NCI-H2171 treated with DMSO at 0.1 percent for 48 hours (cell line): Measurements from ENCODE around the gene CACNA1S.

Experiments used
- DNase-seq: peaks from one replicate; lab custom pipeline; 2025; lab: John Stamatoyannopoulos, UW

Gene CACNA1S

DNA sequence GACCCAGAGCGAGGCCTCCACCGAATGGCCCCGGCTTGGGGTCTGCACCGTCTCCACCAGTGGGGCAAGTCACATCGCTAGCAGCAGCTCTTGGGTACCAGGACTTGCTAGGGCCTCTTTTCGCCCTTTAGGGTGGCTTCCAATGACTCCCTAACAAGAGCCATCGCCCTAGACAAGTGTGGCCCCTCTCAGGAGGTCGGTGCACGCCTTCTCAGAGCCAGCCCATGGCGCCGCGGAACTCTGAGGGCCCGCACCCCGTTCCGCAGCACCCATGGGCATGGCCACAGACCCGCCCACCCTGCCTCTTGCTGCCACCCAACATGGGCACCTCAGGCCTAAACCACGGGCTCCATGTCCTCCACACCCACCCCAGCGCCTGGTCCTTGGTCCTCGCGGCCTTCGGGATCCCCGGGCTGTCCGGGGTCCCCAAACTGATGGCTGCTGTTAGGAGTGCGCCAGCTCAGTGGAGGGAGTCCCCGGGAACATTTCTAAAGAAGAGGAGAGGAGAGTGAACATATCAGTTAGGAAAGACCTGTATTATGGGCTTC, 3.2 kb upstream of the CACNA1S start:
- no peak for DNase-seq

DNA sequence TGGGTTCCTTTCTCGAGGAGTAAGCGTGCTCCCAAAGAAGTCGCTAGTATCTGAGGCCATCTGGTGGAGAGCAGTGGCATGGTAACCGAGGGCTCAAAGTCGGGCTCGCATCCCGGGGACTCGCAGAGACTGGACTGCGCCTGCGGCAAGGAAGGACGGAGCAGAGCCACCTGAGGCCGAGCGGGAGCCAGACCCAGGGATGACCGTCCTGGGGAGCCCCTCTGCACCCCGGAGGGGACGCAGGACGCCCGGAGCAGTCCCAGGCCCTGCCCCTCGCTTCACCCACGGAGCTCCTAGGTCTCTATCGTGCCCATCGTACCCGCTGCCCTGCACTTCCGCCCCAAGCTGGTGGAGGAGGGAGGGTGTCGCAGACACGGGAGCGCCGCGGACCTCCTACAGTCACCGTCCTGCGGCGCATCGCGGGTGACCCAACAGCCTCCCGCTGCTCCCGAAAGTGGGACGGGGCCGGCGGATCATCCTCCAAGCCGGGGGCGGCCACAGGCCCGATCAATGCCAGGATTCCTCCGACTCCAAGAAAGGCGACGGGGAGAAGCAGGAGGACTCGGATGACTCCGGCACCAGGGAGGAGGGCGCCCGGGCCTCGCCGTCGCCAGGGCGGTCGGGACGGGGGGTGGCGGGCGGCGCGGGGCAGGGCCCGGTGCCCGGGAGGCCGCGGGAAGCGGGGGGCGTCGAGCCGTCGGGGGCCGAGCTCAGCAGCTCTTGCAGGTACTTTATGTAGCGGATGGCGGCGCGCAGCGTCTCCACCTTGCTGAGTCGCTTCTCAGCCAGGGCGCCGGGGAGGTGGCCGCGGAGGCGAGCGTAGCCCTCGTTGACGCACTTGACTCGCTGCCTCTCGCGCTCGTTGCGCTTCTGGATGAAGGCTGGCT, 2.3 kb upstream of the CACNA1S start:
- peak; percentile 98 for DNase-seq

GRCh38 chr1:201113451-201114244, 1.4 kb upstream of the CACNA1S start:
- DNase-seq, result peak; percentile 83

GRCh38 chr1:201112926-201113325, 700 bp upstream of the CACNA1S start:
- no peak for DNase-seq

DNA sequence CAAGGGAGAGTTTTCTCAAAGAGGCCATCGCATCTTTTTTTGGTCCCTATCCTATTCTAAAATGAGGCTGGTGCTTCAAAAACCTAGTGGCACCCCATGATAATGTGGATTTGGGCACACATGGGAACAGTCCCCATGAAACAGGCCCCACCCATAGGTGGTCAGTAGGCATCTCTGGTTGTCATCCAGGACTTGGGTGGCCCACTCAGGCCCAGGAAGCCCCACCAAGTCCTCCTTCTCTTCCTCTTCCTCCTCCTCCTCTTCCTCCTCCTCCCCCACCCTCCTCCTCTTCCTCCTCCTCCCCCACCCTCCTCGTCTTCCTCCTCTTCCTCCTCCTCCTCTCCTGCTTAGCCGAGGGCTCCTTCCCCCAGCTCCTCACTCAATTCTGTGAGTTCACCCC, 554 bp downstream of the CACNA1S start:
- DNase-seq, result no peak

- no peak for DNase-seq
Measured at GRCh38 chr1:201111156-201111555, 1.1 kb downstream of the CACNA1S start.

DNA sequence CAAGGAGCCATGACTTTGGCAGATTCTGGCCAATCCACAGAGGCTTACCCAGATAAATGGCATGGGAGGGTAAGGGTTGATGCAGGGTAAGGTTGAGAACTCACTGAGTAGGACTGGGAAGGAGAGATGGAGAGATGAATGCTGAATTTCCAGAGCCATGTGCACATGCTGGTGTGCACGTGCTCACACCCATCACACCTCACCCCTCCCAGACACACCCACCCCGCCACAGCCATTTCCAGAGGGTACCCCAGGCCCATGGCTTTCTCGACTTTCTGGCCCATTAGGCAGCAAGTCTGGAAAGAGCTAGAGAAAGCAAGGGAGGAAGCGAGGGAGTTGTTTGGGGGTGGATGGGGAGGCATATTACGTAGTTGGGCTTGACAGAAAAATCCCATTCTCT, 1.6 kb downstream of the CACNA1S start:
- DNase-seq, result no peak

GRCh38 chr1:201110138-201110537, 2.1 kb downstream of the CACNA1S start:
- no peak for DNase-seq

DNA sequence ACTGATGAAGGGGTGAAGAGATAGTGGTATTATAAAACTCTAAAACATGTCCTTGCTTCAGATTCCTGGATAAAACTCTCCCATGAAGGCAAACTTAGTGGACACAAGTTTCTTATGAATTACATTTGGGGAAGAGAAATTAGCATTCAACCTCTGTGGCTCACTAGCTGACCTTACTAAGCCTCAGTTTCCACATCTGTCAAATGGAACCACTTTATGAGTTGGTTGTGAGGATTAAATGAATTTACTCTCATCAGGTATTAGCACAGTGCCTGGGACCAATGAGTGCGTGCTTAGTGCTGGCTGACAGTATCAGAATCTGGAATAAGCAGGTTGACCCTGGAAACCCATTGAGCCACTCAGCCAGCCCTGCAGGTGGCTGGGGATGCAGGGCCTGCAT, 2.6 kb downstream of the CACNA1S start:
- DNase-seq, result no peak

- DNase-seq, result peak; percentile 10
Measured at GRCh38 chr1:201108614-201109013, 3.6 kb downstream of the CACNA1S start.

GRCh38 chr1:201105688-201106087, 6.5 kb downstream of the CACNA1S start:
- no peak for DNase-seq

DNA sequence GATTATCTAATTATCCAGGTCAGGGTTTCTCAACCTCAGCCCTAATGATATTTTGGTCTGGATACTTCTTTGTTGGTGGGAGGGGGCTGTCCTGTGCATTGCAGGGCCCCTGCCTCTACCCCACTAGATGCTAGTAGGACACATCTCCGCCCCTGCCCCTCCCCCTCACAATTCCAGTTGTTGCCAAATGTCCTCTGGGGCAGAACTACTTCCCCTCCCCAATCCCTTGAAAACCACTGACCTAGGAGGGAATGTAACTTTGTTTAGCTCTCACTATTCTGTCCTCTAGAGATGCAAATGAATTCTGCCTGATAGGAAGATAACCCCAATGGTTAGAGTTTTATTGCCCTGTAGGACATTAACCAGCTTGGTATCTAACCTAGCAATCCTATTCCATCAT, 8.1 kb downstream of the CACNA1S start:
- DNase-seq, result no peak

DNA sequence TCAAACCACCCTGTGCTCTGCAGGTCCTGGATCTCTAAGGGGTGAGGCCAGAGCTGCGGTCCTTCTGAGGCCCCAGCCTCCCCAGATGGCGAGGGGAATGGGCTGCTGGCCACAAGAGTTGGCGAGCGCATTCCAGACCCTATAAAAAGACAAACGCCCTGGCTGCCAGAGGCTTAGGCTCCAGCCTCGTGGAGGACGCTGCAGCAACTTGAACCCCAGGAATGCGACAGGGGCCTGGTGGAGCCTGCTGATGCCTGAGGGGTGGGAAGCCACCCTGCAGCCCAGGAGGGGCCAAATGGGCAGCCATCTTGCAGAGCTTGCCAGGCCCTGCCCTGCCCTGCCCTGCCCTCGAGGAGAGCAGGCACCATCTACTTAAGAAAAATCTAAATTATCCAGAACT, 8.6 kb downstream of the CACNA1S start:
- no peak for DNase-seq

DNA sequence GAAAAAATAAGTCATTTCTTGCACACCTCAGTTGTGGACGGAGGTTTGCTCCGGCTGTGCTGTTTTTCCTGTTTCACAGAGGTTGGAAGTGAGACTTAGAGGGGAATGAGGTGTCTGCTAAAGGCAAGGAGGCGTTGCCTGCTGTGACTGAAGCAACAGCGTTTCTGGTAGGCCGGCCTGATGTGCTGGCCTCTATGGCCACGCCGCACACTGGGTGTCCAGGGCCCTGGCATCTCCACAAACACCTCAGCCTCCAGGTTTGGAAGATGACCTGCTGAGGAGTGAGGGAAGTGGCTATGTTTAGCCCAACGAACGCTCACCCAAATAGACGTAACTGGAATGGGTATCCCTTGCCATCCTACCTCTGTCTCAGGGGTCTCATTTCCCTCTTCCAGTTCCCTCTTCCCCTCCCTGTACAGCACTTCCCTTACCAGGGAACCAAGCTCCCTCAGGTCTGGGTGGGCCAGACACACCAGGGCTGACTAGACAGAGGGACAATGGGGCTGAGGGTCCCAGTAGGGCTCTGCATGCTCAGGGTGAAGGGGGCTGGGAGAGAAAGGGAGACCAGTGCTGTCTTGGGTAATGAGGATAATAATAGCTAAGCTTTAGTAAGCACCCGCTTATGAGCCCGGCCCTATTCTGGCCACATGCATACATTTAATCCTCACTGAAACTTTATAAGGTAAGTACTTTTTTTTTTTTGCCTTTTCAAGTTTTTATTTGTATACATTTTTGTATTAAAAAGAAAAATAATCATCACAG, 11.9 kb downstream of the CACNA1S start:
- no peak for DNase-seq

DNA sequence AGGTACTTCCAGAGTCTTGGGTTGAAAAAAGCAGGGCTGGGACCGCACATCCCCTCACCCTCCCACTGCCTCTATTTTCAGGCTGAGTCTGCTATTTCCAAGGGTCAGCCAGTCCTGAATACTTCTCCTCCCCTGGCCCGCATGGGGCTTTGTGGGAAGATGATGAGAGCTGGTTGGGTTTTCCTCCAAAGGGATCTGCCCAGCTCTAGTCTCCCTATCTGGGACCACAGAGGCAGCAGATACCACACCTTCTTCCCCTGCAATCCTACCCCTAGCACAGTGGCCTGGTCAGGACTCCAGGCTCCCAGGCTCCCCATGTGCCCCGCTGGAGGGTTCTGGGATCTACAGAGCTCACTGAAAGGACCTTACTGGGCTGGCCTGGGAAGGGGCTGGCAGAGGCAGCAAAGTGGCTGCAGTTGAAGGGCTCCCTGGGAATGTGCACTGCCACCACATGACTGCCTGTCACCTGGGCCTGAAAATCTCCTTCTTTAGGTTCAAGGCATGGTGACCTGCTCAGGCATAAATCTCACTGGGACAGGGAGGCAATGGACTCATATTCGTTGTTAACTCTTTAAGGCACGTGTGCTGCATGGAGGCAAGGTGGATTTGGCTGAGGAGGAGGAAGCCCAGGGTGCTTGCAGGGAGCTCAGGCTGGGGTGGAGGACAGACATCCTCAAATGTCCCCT, 13.1 kb downstream of the CACNA1S start:
- DNase-seq, result no peak

GRCh38 chr1:201096977-201097856, 15.0 kb downstream of the CACNA1S start:
- no peak for DNase-seq

- peak; percentile 17 for DNase-seq
Measured at GRCh38 chr1:201096041-201096461, 16.2 kb downstream of the CACNA1S start.

GRCh38 chr1:201095581-201095980, 16.6 kb downstream of the CACNA1S start:
- DNase-seq, result no peak

GRCh38 chr1:201094832-201095231, 17.4 kb downstream of the CACNA1S start:
- no peak for DNase-seq

GRCh38 chr1:201093962-201094361, 18.3 kb downstream of the CACNA1S start:
- no peak for DNase-seq
